Endothelial cell of umbilical vein (primary cell): ENCODE data around the gene C3orf52. TPM values are rescaled to one million over a fixed set of nuclear protein-coding genes. Genes with fewer than 3 reads are reported as not detected.

Source experiments
- BruUV-seq: library from RNA; stranded (reverse); fragments of 400-500 nt; replicated peaks from 2 replicates; lab custom pipeline; 2021; lab: Mats Ljungman, UMichigan
- CTCF ChIA-PET: fragments of 300-600, 350-600 bp; sonication (Branson Sonifier 250); formaldehyde crosslinking; loops from one replicate; lab custom pipeline; 2021; ENCODE audit warnings: antibody characterized with exemption, inconsistent platforms; lab: Charles Lee
- POLR2A ChIA-PET: fragments of 300-600, 350-600 bp; sonication (Branson Sonifier 250); formaldehyde crosslinking; loops from one replicate; lab custom pipeline; 2021; ENCODE audit warnings: antibody characterized with exemption, inconsistent platforms; lab: Charles Lee
- DNase-seq: peaks from one replicate; pipeline ENCODE4 v3.0.0-alpha.2; 2011; ENCODE audit warnings: low read depth, low spot score
- FAIRE-seq: peaks from 2 replicates; lab custom pipeline; 2011; peaks lifted over from hg19 to GRCh38; lab: Jason Lieb, UNC
- H2AFZ ChIP-seq: 2 replicates; pipeline ENCODE4 v1.6.0; 2012; ENCODE audit warnings: low read depth, low read length, control low read depth, inconsistent platforms
- H3K27ac ChIP-seq: 2 replicates; pipeline ENCODE4 v1.5.1; 2011; ENCODE audit warnings: low read depth, mild to moderate bottlenecking, control low read depth, low read length, moderate library complexity; ENCODE audit not compliant: insufficient read depth
- H3K27me3 ChIP-seq, 2 experiments: 2 replicates each; pipeline versions ENCODE4 v1.6.0 to v1.6.1; 2011; ENCODE audit warnings: low read length in 2 of 2, mixed read lengths in 1 of 2; ENCODE audit not compliant: control insufficient read depth in 2 of 2, insufficient read depth in 2 of 2
- H3K36me3 ChIP-seq, 2 experiments: 2 replicates in 1 of 2; 3 replicates in 1 of 2; pipeline ENCODE4 v1.5.1; 2011; ENCODE audit warnings: low read length in 2 of 2, mild to moderate bottlenecking in 1 of 2, moderate library complexity in 1 of 2; ENCODE audit not compliant: control insufficient read depth in 2 of 2, insufficient read depth in 2 of 2; ENCODE audit errors: extremely low read depth in 1 of 2
- H3K4me1 ChIP-seq: 3 replicates; pipeline ENCODE4 v1.5.1; 2011; ENCODE audit warnings: mild to moderate bottlenecking, low read length; ENCODE audit not compliant: control insufficient read depth, insufficient read depth; ENCODE audit errors: extremely low read depth
- H3K4me2 ChIP-seq: 2 replicates; pipeline ENCODE4 v1.6.1; 2011; ENCODE audit warnings: low read length, control low read depth, mixed read lengths; ENCODE audit not compliant: insufficient read depth
- H3K4me3 ChIP-seq, 3 experiments: fragments of 200-600 bp in 1 of 3; sonication (generic), shearing (Covaris generic) in 1 of 3; replicated peaks in 1 of 3; 2 replicates each; pipeline ENCODE4 v1.5.1; 2011 to 2016; ENCODE audit warnings: control low read depth in 3 of 3, low read length in 3 of 3, mild to moderate bottlenecking in 2 of 3, inconsistent platforms in 1 of 3, low read depth in 1 of 3, moderate library complexity in 1 of 3; ENCODE audit not compliant: insufficient read depth in 1 of 3
- H3K79me2 ChIP-seq: 2 replicates; pipeline ENCODE4 v1.6.0; 2012; ENCODE audit warnings: low read length, inconsistent platforms; ENCODE audit not compliant: control insufficient read depth, insufficient read depth
- H3K9ac ChIP-seq: replicated peaks from 2 replicates; pipeline ENCODE3; 2011; ENCODE audit warnings: low read length, control low read depth; ENCODE audit not compliant: insufficient read depth; ENCODE audit errors: extremely low read depth
- H3K9me1 ChIP-seq: replicated peaks from 3 replicates; pipeline ENCODE4 v1.6.0; 2011; ENCODE audit warnings: mild to moderate bottlenecking, low read length; ENCODE audit not compliant: control insufficient read depth, insufficient read depth; ENCODE audit errors: extremely low read depth
- H3K9me3 ChIP-seq: replicated peaks from 2 replicates; pipeline ENCODE4 v1.5.1; 2012; ENCODE audit warnings: low read length, inconsistent platforms; ENCODE audit not compliant: control insufficient read depth, insufficient read depth
- H4K20me1 ChIP-seq: replicated peaks from 2 replicates; pipeline ENCODE3; 2011; ENCODE audit warnings: mild to moderate bottlenecking, low read length; ENCODE audit not compliant: control insufficient read depth, insufficient read depth; ENCODE audit errors: extremely low read depth
- EZH2 ChIP-seq: IDR thresholded peaks from 2 replicates; pipeline ENCODE4 v1.6.1; 2012; ENCODE audit warnings: borderline replicate concordance, low read depth, mild to moderate bottlenecking, moderate library complexity, low read length, inconsistent platforms; ENCODE audit not compliant: severe bottlenecking
- FOS ChIP-seq: IDR thresholded peaks from 2 replicates; pipeline ENCODE4 v1.6.1; 2011; ENCODE audit warnings: mild to moderate bottlenecking, low read length, moderate library complexity, borderline replicate concordance; ENCODE audit not compliant: insufficient read depth
- GATA2 ChIP-seq: IDR thresholded peaks from 2 replicates; pipeline ENCODE4 v1.7.0; 2011; ENCODE audit warnings: low read depth, mild to moderate bottlenecking, moderate library complexity, mixed read lengths, low read length; ENCODE audit not compliant: insufficient read length, insufficient read depth
- JUN ChIP-seq: IDR thresholded peaks from 2 replicates; pipeline ENCODE4 v1.6.1; 2011; ENCODE audit warnings: borderline replicate concordance, low read depth; ENCODE audit not compliant: insufficient read length, insufficient read depth
- MYC ChIP-seq: IDR thresholded peaks from one replicate; pipeline ENCODE4 v1.6.1; 2011; ENCODE audit warnings: mild to moderate bottlenecking, low read depth, low read length
- POLR2A ChIP-seq: IDR thresholded peaks from 2 replicates; pipeline ENCODE4 v1.6.1; 2012; ENCODE audit warnings: low read depth, mild to moderate bottlenecking, control low read depth, low read length
- POLR2AphosphoS5 ChIP-seq: IDR thresholded peaks from 2 replicates; pipeline ENCODE4 v1.6.1; 2012; ENCODE audit warnings: low read depth, mild to moderate bottlenecking, control low read depth, low read length, moderate library complexity; ENCODE audit not compliant: insufficient read depth
- dilution Hi-C: fragments of 300-500 bp; cut with MboI; formaldehyde crosslinking; loops from one replicate; pipeline ENCODE4 v1.15.0; 2019; ENCODE audit warnings: low sequenced_read_pairs; ENCODE audit not compliant: extremely low pct_ligation_motif_present
- intact Hi-C: fragments of 100-400 bp; cut with micrococcal nuclease; formaldehyde crosslinking; loops from one replicate; pipeline ENCODE4 v1.10.0; 2022
- polyA plus RNA-seq, 4 experiments: library from polyadenylated mRNA; depleted of rRNA in 3 of 4; stranded (reverse) in 3 of 4; unstranded in 1 of 4; fragments of >200 nt; gene quantifications; 2 replicates each; pipeline versions ENCODE4 v1.2.1 to v1.2.3, GENCODE V29; 2011 to 2012; ENCODE audit warnings: missing spikeins in 1 of 4
- total RNA-seq: library from RNA; stranded (reverse); gene quantifications from 2 replicates; pipeline ENCODE4 v1.2.3, GENCODE V29; 2021
- TF ChIP-seq, protein P1 (sequence below), 2 donors: IDR thresholded peaks; 1 replicate in 1 of 2; 2 replicates in 1 of 2; pipeline ENCODE4 v1.5.1; 2011; ENCODE audit warnings: low read length in 2 of 2, mild to moderate bottlenecking in 2 of 2, moderate library complexity in 2 of 2, control low read depth in 1 of 2, inconsistent platforms in 1 of 2, low read depth in 1 of 2; ENCODE audit not compliant: insufficient read depth in 1 of 2; ENCODE audit errors: extremely low read depth in 1 of 2
- TF ChIP-seq, protein P2 (sequence below): IDR thresholded peaks from 2 replicates; pipeline ENCODE4 v1.6.1; 2011; ENCODE audit not compliant: insufficient read depth, insufficient read length

Gene C3orf52
- total and polyA plus RNA-seq, 2 donors (not counting 3 experiments of a cell fraction or from before 2014, with no cell fraction given): 4.2 to 4.6 TPM

DNA sequence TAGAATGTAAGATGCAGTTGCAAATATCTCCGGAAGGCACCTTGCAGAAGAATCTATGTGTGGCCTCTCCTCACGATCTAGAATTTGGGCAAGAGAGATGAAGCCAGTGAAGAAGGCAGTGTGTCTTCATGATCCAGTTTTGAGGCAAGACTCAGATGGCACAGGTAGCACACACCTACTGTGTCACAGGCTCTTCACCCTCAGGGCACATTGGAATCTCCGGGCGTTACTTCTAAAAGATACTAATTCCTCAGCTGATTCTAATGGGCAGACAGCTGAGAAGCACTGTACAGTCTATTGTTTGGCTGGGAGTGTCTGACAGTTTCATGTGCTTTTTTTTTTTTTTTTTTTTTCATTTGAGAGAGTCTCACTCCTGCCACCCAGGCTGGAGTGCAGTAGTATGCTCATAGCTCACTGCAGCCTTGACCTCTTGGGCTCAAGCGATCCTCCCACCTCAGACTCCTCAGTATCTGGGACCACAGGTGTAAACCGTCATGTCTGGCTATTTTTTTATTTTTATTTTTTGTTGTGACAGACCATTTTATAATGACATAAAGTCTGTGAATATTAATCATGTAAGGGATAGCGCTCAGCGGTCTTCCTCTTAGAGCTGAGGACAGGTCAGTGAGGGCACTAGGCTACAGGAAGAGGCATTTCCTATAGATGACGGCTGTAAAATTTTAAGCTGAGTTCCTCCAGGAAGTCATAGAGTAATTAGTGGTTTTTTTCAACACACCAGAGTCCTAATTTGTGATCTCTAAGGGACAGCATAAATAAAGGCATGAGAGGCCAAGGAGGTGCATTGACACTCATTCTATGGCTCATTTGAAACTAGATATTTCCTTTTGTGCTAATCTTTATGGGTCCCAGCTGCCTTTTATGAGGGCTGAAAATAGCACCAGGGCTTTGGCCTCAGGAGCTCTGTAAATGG lies 4.0 kb downstream of the C3orf52 start:
- Histone ChIP-seq H3K4me2 (no peak overlapping the region), H3K9ac (no peak overlapping the region), H3K9me3 (no peaks in the 10 kb centered on the region), H4K20me1 (no peaks in the 10 kb centered on the region), H3K36me3 (no peaks in the 10 kb centered on the region), H2AFZ (no peak overlapping the region), H3K4me3 (no peak overlapping the region), H3K9me1 (no peaks in the 10 kb centered on the region), H3K79me2 (no peaks in the 10 kb centered on the region), H3K4me1 (peaks cover 16% of the 10 kb centered on the region), H3K27me3 (no peaks in the 10 kb centered on the region), H3K27ac (no peak overlapping the region)
- dilution Hi-C loops (no loop called here), intact Hi-C loops (loop anchor here (10.0 kb wide), 1 partner anchor 175 kb away; no protein-coding TSS in a partner anchor)
- CTCF ChIA-PET: interaction anchor here (0.6 to 2.3 kb wide), 6 partner anchors 11 to 461 kb away, joined by 3 to 7 read pairs (median 4); no protein-coding TSS in a partner anchor
- FAIRE-seq: peak; percentile 73
- POLR2A ChIA-PET: no interaction called here
- peak; percentile 32 for DNase-seq
- TF ChIP-seq POLR2AphosphoS5 (peak; percentile 27), EZH2 (no peak)
- no TSS peak for BruUV-seq

DNA sequence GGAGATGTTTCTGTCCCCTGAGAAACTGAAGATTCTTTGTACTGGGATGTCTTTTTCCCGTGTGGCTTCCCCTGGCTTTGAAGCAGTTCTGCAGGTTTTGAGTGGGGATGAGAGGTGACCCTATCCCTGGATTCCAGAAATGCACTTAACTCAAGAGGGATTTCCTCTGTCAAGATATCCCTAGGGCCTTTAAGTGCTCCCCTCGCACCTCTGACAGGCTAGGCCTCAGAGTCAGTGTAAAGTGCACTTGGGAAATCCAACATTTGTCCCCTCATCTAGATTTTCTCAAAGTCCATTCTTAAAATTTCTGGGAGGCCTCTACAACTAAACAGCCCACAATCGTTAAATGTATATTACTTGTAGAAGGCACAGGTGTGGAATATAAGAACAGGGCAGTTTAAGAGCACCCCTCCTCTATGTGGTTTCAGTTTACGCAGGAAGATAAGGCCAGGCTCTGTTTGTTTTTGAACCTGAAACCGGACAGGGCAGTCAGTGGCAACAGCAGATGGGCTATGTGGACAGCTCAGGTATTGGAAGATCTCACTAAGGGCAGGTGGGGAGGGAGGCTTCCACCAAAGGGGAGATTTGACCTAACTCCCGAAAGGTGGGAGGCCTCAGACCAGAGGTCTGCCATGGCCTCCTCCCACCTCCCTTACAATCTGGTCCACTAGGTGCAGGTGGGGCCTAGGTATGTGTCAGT lies 4.8 kb downstream of the C3orf52 start:
- no peaks in the 10 kb centered on the region for H3K9me3 ChIP-seq
- H3K27me3 ChIP-seq: no peaks in the 10 kb centered on the region
- intact Hi-C loops: loop anchor here (10.0 kb wide), 1 partner anchor 176 kb away; no protein-coding TSS in a partner anchor
- TF ChIP-seq EZH2: no peak
- TF ChIP-seq POLR2AphosphoS5: no peak
- no peak for TF ChIP-seq POLR2A
- TF ChIP-seq GATA2: no peak
- TF ChIP-seq JUN: no peak
- TF ChIP-seq, protein P1, sequence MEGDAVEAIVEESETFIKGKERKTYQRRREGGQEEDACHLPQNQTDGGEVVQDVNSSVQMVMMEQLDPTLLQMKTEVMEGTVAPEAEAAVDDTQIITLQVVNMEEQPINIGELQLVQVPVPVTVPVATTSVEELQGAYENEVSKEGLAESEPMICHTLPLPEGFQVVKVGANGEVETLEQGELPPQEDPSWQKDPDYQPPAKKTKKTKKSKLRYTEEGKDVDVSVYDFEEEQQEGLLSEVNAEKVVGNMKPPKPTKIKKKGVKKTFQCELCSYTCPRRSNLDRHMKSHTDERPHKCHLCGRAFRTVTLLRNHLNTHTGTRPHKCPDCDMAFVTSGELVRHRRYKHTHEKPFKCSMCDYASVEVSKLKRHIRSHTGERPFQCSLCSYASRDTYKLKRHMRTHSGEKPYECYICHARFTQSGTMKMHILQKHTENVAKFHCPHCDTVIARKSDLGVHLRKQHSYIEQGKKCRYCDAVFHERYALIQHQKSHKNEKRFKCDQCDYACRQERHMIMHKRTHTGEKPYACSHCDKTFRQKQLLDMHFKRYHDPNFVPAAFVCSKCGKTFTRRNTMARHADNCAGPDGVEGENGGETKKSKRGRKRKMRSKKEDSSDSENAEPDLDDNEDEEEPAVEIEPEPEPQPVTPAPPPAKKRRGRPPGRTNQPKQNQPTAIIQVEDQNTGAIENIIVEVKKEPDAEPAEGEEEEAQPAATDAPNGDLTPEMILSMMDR (IDR thresholded peaks at IDR 0.05; ENCODE audit: extremely low read depth in 1 of 2, insufficient read depth in 1 of 2, low read depth in 1 of 2, low read length in 2 of 2): no peak
- TF ChIP-seq FOS: no peak
- TF ChIP-seq, protein P2, sequence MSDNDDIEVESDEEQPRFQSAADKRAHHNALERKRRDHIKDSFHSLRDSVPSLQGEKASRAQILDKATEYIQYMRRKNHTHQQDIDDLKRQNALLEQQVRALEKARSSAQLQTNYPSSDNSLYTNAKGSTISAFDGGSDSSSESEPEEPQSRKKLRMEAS: no peak
- no peak for TF ChIP-seq MYC
- no peak overlapping the region for H3K27ac ChIP-seq
- ChIA-PET POLR2A (no interaction called here), CTCF (interaction anchor here (0.6 to 2.3 kb wide), 5 partner anchors 12 to 208 kb away, joined by 3 to 7 read pairs (median 5); no protein-coding TSS in a partner anchor)
- no peaks in the 10 kb centered on the region for H3K79me2 ChIP-seq
- no peaks in the 10 kb centered on the region for H3K36me3 ChIP-seq
- H3K9ac ChIP-seq: no peak overlapping the region
- H4K20me1 ChIP-seq: no peaks in the 10 kb centered on the region
- no peak for FAIRE-seq
- dilution Hi-C loops: no loop called here
- no peak overlapping the region for H2AFZ ChIP-seq
- DNase-seq: no peak
- H3K4me2 ChIP-seq: no peak overlapping the region
- peaks cover 16% of the 10 kb centered on the region for H3K4me1 ChIP-seq
- BruUV-seq: no TSS peak
- no peak overlapping the region for H3K4me3 ChIP-seq
- H3K9me1 ChIP-seq: no peaks in the 10 kb centered on the region
